Neutrophil (primary cell): ENCODE measurements around the gene HRAS.

ENCODE experiments used
- H3K27ac ChIP-seq: fragments of 200-600 bp; sonication (generic); 2 replicates; pipeline ENCODE4 v1.5.1; 2016; ENCODE audit warnings: mild to moderate bottlenecking, moderate library complexity
- H3K27me3 ChIP-seq: fragments of 200-600 bp; sonication (generic); 2 replicates; pipeline ENCODE4 v1.6.0; 2016; ENCODE audit warnings: mild to moderate bottlenecking
- H3K36me3 ChIP-seq: fragments of 200-600 bp; sonication (generic); 2 replicates; pipeline ENCODE4 v1.5.1; 2017
- H3K4me1 ChIP-seq, 2 experiments: fragments of 200-600 bp in 1 of 2; sonication (generic) in 1 of 2; 1 replicate in 1 of 2; 2 replicates in 1 of 2; pipeline versions ENCODE4 v1.5.1 to v1.6.1; 2013 to 2016; ENCODE audit warnings: low read depth in 1 of 2, low read length in 1 of 2, mild to moderate bottlenecking in 1 of 2, moderate library complexity in 1 of 2; ENCODE audit not compliant: control insufficient read depth in 1 of 2, insufficient read depth in 1 of 2
- H3K4me3 ChIP-seq, 2 experiments: fragments of 200-600 bp in 1 of 2; sonication (generic) in 1 of 2; 1 replicate in 1 of 2; 2 replicates in 1 of 2; pipeline ENCODE4 v1.5.1; 2013 to 2016; ENCODE audit warnings: low read depth in 1 of 2, low read length in 1 of 2, mild to moderate bottlenecking in 1 of 2, moderate library complexity in 1 of 2
- H3K9me3 ChIP-seq: fragments of 200-600 bp; sonication (generic); 2 replicates; pipeline ENCODE4 v1.5.1; 2016
- CTCF ChIP-seq: fragments of 200-600 bp; sonication (generic); IDR thresholded peaks from 2 replicates; pipeline ENCODE4 v1.5.1; 2016; ENCODE audit warnings: antibody characterized with exemption

The HRAS gene

DNA sequence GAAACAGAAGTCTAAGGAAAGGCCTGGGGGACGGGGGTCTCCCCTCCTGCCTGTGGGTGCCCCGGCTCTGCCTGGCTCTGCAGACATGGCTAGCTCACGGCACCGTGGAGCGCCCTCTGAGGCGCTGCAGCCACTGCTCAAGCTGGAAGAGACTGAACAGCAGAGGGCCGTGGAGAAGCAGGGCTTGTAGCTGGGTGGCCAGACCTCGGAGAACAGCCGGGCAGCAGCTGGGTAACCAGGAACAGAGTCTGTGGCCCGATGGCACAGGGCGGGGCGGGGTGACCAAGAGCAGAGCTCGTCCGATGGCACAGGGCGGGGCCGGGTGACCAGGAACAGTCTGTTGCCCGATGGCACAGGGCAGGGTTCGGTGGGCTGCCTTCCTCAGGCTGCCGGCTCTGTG lies 46.4 kb downstream of the HRAS start:
- H3K9me3 ChIP-seq: no peaks in the 10 kb centered on the region
- H3K27me3 ChIP-seq: no peaks in the 10 kb centered on the region
- no peak overlapping the region for H3K4me3 ChIP-seq
- H3K36me3 ChIP-seq: peaks cover 24% of the 10 kb centered on the region
- H3K4me1 ChIP-seq: no peaks in the 10 kb centered on the region
- H3K27ac ChIP-seq: no peak overlapping the region
- TF ChIP-seq CTCF: no peak

DNA sequence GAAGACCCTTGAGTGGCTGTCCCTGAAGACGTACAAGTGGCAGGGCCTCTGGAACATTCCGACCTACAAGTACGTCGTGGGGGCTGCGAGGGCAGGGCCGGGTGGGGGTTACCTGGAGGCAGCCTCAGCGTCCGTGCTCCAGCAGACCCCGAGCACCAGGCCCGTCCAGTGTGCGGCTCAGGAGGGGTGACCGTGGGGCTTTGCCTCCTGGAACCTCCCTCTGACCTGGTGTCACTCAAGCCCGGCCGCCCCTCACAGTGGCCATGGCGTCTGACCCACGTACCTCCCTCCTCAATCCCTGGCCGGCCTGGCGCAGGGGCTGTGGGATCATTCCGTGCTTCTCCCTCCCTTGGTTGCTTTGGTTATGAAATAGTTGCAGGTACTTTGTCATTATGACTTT lies 46.8 kb downstream of the HRAS start:
- Histone ChIP-seq H3K4me1 (no peaks in the 10 kb centered on the region), H3K27ac (no peak overlapping the region), H3K27me3 (no peaks in the 10 kb centered on the region), H3K9me3 (no peaks in the 10 kb centered on the region), H3K4me3 (no peak overlapping the region), H3K36me3 (peaks cover 20% of the 10 kb centered on the region)
- TF ChIP-seq CTCF: no peak

DNA sequence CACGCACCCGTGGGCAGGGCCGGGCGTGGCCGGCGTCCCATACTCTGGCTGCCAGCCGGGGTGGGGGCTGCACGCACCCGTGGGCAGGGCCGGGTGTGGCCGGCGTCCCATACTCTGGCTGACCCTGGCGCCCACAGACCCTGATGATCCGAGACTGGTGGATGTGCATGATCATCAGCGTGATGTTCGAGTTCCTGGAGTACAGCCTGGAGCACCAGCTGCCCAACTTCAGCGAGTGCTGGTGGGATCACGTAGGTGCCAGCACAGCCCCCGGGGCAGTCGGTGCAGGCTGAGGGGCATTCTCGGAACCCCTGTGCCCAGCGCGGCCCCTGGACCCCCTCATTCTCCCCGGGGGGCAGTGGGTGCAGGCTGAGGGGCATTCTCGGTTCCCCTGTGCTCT lies 47.3 kb downstream of the HRAS start:
- TF ChIP-seq CTCF: no peak
- Histone ChIP-seq H3K27ac (no peak overlapping the region), H3K36me3 (peaks cover 15% of the 10 kb centered on the region), H3K27me3 (no peaks in the 10 kb centered on the region), H3K4me3 (no peak overlapping the region), H3K9me3 (no peaks in the 10 kb centered on the region), H3K4me1 (no peaks in the 10 kb centered on the region)

DNA sequence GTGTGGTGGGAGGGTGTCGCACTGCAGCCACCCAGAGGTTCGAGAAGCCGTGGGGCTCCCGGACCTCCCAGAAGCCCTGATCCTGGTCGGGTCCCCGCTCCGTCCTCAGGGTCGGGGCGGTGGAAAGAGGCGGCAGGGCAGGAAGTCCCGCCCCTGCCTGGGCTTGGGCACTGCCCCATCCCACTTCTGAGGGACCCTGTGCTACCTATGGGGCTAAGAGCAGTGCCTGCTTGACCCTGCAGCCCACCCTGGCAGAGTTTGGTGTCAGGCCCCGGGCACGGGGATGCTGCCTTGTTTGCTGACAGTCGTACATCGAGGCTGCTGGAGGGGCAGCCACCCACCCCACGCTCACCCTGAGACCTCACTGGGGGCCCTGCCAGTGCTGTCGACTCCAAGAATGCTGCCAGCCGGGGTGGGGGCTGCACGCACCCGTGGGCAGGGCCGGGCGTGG lies 47.8 kb downstream of the HRAS start:
- peaks cover 11% of the 10 kb centered on the region for H3K36me3 ChIP-seq
- TF ChIP-seq CTCF: no peak

GRCh38 chr11:486189-486588 lies 49.2 kb downstream of the HRAS start:
- no peak for TF ChIP-seq CTCF
- no peaks in the 10 kb centered on the region for H3K9me3 ChIP-seq
- no peaks in the 10 kb centered on the region for H3K27me3 ChIP-seq
- H3K36me3 ChIP-seq: peaks cover 8% of the 10 kb centered on the region
- H3K27ac ChIP-seq: no peak overlapping the region
- no peaks in the 10 kb centered on the region for H3K4me1 ChIP-seq
- H3K4me3 ChIP-seq: no peak overlapping the region

More for the DNA sequence above, 47.8 kb downstream of the HRAS start:
- no peaks in the 10 kb centered on the region for H3K4me1 ChIP-seq
- no peaks in the 10 kb centered on the region for H3K27me3 ChIP-seq
- no peak overlapping the region for H3K4me3 ChIP-seq
- no peaks in the 10 kb centered on the region for H3K9me3 ChIP-seq
- no peak overlapping the region for H3K27ac ChIP-seq

- no peak for TF ChIP-seq CTCF
- Histone ChIP-seq H3K36me3 (peaks cover 4% of the 10 kb centered on the region), H3K4me3 (no peak overlapping the region), H3K9me3 (no peaks in the 10 kb centered on the region), H3K27me3 (no peaks in the 10 kb centered on the region), H3K4me1 (no peaks in the 10 kb centered on the region), H3K27ac (no peak overlapping the region)
These were observed 50.8 kb downstream of the HRAS start for GRCh38 chr11:484616-485015.
